Heart right ventricle (tissue), 16 donors: ENCODE results near the gene SUPT4H1. TPM values are rescaled to one million over a fixed set of nuclear protein-coding genes. Genes with fewer than 3 reads are reported as not detected.

ENCODE experiments used
- ATAC-seq, 8 donors: fragments of 200-7000 bp; cut with Tn5 transposase; one replicate each; pipeline ENCODE4 v1.9.1; 2020; ENCODE audit warnings: mild to moderate bottlenecking in 8 of 8, moderate library complexity in 8 of 8, moderate number of reproducible peaks in 1 of 8
- DNase-seq, 2 donors: peaks; one replicate each; pipeline ENCODE4 v3.0.0-alpha.2; 2020
- H3K27ac ChIP-seq, 10 donors: fragments of 200-600 bp; sonication (generic) in 2 of 10; one replicate each; pipeline versions ENCODE4 v1.5.0 to v1.8.0; 2020 to 2022; ENCODE audit warnings: mild to moderate bottlenecking in 3 of 10
- H3K27me3 ChIP-seq, 7 donors: fragments of 200-600 bp; one replicate each; pipeline ENCODE4 v1.8.0; 2021 to 2022; ENCODE audit warnings: mild to moderate bottlenecking in 2 of 7
- H3K36me3 ChIP-seq, 9 donors: fragments of 200-600 bp; sonication (generic) in 1 of 9; one replicate each; pipeline versions ENCODE4 v1.5.0 to v1.8.0; 2020 to 2022; ENCODE audit warnings: mild to moderate bottlenecking in 2 of 9
- H3K4me1 ChIP-seq, 9 donors: fragments of 200-600 bp; sonication (generic) in 1 of 9; one replicate each; pipeline versions ENCODE4 v1.5.0 to v1.8.0; 2020 to 2022; ENCODE audit warnings: mild to moderate bottlenecking in 4 of 9
- H3K4me3 ChIP-seq, 10 donors: fragments of 200-600 bp; sonication (generic) in 2 of 10; one replicate each; pipeline versions ENCODE4 v1.5.0 to v1.8.0; 2020 to 2022; ENCODE audit warnings: mild to moderate bottlenecking in 7 of 10, moderate library complexity in 2 of 10
- H3K9me3 ChIP-seq, 11 donors: fragments of 200-600 bp in 10 of 11; sonication (generic) in 2 of 11; one replicate each; pipeline versions ENCODE4 v1.5.0 to v1.8.0; 2013 to 2022; ENCODE audit warnings: mild to moderate bottlenecking in 2 of 11, control low read depth in 1 of 11, moderate library complexity in 1 of 11
- WGBS, 2 donors: extraction: QIAGEN DNeasy Blood & Tissue Kit; methylation state at CpG; one replicate each; pipeline ENCODE4 v1.1.7; 2013; ENCODE audit warnings: inconsistent platforms in 1 of 2; 5-methylcytosine and 5-hydroxymethylcytosine counted together
- intact Hi-C, 10 donors: fragments of 100-400 bp; cut with DNase I; formaldehyde crosslinking; loops; one replicate each; pipeline versions ENCODE4 v1.11.1 to v1.14.2; 2022
- polyA plus RNA-seq, 2 donors: library from polyadenylated mRNA; stranded (reverse); fragments of 200-250 nt; gene quantifications; one replicate each; pipeline ENCODE4 v1.2.3, GENCODE V29; 2013
- total RNA-seq, 10 donors: library from RNA; stranded (reverse); fragmentation: NEBNext Ultra II Directional in 3 of 10; extraction: Animal tissue kit (Norgen Biotek cat#: 25700) in 3 of 10; gene quantifications; one replicate each; pipeline versions ENCODE4 v1.2.1 to v1.2.4, GENCODE V29; 2021 to 2023
- TF ChIP-seq, protein P1 (sequence below), 9 donors: fragments of 200-600 bp; sonication (generic) in 2 of 9; IDR thresholded peaks; one replicate each; pipeline versions ENCODE4 v1.5.0 to v1.8.0; 2021 to 2022; ENCODE audit warnings: antibody characterized with exemption in 9 of 9, mild to moderate bottlenecking in 5 of 9, moderate library complexity in 1 of 9
- donor health status: Arrhythmogenic right ventricular cardiomyopathy.
- donor health status: ischemic (EF 13 %, LVEDD 7.1; RV severe dilation, severe dysfunction).
- donor health status: healthy with polysubstance abuse.
- donor health status: DM: no; HTN: yes; CAD: no.
- donor health status: DM: no; HTN: no; CAD: no.
- donor health status: ischemic (EF 25% LVEDD 6.9; RV normal size, moderate dysfunction).
- donor health status: ischemic (EF 25% LVEDD 5.7; RV mildly dilated, moderate dysfunction).
- donor health status: healthy.
- donor health status: DM: yes; HTN: yes; CAD: no.
- donor health status: Ischemic cardiomyopathy.
- donor health status: ischemic (EF 35%, LVEDD 5.7; RV mildly dilated, moderate dysfunction).
- donor health status: nonischemic (EF 11% LVEDD 7.7; RV severe dilation, severe dysfunction).
- donor health status: DM: yes; HTN: yes; CAD: no.
- donor health status: PGD.
- donor health status: ischemic (EF 29% LVEDD 5.4; RV normal size, mild dysfunction).
- donor health status: nonischemic (EF 23%, LVEDD 6.1; RV moderate dilation, normal function).

The SUPT4H1 gene
- total and polyA plus RNA-seq, 12 donors = 38.0 to 95.0 (median 59.8) TPM

DNA sequence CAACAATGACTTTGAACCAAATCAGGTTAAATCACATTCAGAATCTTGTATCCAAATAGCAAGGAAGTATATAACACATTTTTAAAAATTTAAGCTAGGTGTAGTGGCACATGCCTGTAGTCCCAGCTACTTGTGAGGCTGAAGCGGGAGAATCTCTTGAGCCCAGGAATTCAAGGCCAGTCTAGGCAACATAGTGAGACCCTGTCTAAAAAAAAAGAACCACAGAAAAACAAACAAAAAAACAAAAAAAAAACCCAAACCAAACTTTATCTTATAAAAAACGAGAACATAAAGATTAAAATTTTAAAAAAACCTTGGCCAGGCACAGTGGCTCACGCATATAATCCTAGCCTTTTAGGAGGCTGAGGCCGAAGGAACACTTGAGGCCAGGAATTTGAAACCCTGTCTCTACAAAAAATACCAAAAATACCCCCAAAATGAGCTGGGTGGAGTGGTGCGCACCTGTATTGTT is 11.6 kb downstream of the SUPT4H1 start:
- ATAC-seq (no peak), DNase-seq (no peak)
- Histone ChIP-seq H3K4me3 (peak overlapping the region in 1 of 10 donors; percentile 82), H3K9me3 (no peaks in the 10 kb centered on the region), H3K36me3 (peaks cover 0 to 20% (median 10%) of the 10 kb centered on the region in 9 donors), H3K27me3 (peaks cover 0 to 17% (median 0%) of the 10 kb centered on the region in 7 donors), H3K27ac (peak overlapping the region in 5 of 10 donors; percentile 9 to 100 (median 69)), H3K4me1 (peaks cover 0 to 93% (median 20%) of the 10 kb centered on the region in 9 donors)
- TF ChIP-seq, protein P1, sequence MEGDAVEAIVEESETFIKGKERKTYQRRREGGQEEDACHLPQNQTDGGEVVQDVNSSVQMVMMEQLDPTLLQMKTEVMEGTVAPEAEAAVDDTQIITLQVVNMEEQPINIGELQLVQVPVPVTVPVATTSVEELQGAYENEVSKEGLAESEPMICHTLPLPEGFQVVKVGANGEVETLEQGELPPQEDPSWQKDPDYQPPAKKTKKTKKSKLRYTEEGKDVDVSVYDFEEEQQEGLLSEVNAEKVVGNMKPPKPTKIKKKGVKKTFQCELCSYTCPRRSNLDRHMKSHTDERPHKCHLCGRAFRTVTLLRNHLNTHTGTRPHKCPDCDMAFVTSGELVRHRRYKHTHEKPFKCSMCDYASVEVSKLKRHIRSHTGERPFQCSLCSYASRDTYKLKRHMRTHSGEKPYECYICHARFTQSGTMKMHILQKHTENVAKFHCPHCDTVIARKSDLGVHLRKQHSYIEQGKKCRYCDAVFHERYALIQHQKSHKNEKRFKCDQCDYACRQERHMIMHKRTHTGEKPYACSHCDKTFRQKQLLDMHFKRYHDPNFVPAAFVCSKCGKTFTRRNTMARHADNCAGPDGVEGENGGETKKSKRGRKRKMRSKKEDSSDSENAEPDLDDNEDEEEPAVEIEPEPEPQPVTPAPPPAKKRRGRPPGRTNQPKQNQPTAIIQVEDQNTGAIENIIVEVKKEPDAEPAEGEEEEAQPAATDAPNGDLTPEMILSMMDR (IDR thresholded peaks at IDR 0.05) = no peak
- 89 to 91% methylated on average over 5 of the region's 5 CpGs for WGBS, 2 donors
- intact Hi-C loops = no loop called here

DNA sequence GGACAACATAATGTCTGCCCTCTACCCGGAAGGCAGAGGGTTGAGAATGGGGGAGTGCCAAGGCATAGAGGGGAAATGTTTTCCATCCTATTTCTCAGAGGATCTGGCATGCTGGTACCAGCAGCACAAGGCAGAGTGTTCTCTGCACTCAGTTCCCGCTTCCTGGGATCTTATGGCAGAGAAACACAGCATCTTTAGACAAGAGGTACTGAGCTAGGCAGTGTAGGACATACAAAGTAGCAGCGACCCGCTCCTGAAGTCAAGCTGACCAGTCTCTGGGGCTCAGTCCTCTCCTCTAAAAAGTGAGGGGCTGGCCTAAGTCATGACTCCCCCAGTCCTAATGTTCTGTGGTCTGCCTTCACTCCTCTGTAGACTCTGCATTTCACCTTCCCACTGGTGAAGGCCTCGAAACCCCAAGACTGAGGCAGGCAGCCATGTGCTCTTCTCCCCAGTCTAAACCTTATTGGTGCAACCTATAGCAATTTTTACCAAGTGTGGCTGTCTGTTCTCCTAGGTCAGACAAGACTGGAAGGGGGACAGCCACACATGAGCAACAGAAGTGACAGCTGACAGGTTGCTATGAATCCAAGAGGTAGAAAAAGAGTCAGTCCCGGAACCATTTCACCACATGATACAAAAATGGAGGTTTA is 12.1 kb downstream of the SUPT4H1 start:
- H3K27me3 ChIP-seq = peaks cover 0 to 17% (median 0%) of the 10 kb centered on the region in 7 donors
- H3K9me3 ChIP-seq = no peaks in the 10 kb centered on the region
- peak overlapping the region in 6 of 10 donors; percentile 13 to 100 (median 68) for H3K27ac ChIP-seq
- H3K4me3 ChIP-seq = peak overlapping the region in 4 of 10 donors; percentile 11 to 82 (median 24)
- 92 to 94% methylated on average over 6 of the region's 6 CpGs for WGBS, 2 donors
- intact Hi-C loops = no loop called here
- DNase-seq (no peak), ATAC-seq (no peak)
- H3K36me3 ChIP-seq = peaks cover 0 to 15% (median 4%) of the 10 kb centered on the region in 9 donors
- H3K4me1 ChIP-seq = peaks cover 0 to 93% (median 20%) of the 10 kb centered on the region in 9 donors
- TF ChIP-seq, protein P1 (IDR thresholded peaks at IDR 0.05) = no peak

DNA sequence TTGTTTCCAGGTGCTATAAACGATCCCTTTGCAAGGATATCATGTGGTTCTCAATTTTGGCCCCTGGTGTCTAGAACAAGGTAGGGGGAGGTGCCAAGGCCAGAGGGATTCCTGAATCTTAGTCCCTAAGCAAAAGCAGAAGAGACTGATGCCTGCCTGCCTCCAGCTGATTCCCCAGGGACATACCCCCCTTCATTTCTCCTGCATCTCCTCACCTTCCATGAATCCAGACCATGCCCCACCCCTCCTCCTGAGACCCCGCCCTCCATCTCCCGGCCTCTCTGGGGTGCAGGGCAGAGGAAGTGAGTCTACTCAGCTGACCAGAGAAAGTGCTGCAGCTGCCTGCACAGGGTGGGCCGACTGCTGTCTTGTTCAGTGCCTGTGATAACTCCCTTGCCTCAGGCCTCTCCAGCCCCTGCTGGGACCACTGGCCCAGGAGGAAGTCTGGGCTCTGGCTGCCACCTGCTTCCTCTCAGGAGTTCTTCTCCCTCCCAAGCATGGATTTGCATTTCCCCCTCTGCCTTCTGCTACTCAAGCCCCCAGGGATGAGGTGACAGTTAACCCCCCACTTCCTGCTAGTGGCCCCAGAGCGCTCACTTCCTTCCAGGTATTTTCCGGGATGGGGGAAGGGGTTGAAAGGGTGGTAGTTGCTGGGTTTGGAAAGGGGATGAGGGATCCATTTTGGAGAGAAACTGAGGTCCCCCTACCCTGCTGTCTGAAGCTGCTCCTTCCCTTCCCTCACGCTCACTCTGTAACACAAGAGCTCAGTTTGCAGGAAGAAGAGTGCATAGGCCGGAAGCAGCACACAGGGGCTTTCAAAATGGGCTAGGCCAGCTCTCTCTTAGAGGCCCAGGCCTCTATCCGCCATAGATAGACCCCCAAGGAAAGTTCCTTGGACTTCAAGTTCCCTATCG is 12.9 kb downstream of the SUPT4H1 start:
- DNase-seq = no peak
- intact Hi-C loops = no loop called here
- 45 to 53% methylated on average over 10 of the region's 10 CpGs for WGBS, 2 donors
- TF ChIP-seq, protein P1 (IDR thresholded peaks at IDR 0.05) = no peak
- Histone ChIP-seq H3K4me3 (peak overlapping the region in 4 of 10 donors; percentile 11 to 82 (median 24)), H3K4me1 (peaks cover 0 to 93% (median 20%) of the 10 kb centered on the region in 9 donors), H3K27me3 (peaks cover 0 to 17% (median 0%) of the 10 kb centered on the region in 7 donors), H3K9me3 (no peaks in the 10 kb centered on the region), H3K27ac (peak overlapping the region in 7 of 10 donors; percentile 6 to 100 (median 69)), H3K36me3 (peaks cover 0 to 7% (median 0%) of the 10 kb centered on the region in 9 donors)
- ATAC-seq = peak in 7 of 8 donors; percentile 30 to 70 (median 59)

DNA sequence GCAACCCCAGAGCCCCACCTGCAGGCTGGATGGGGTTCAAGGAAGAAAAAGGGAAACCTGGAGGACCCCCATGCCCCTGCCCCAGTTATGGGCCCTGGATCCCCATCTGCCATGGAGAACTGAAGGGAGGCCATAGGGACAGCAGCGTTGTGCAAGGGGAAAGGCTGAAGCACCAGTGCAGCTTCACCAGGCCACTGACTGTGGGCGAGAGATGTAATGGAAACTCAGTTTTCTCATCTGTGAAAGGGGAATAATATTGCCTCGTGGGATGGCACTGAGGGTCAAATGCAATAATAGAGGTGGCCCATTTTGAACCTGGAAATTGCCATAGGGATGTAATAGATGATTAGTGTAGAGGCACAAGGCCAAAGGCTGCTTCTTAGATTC is 13.6 kb downstream of the SUPT4H1 start:
- WGBS, 2 donors = 85 to 87% methylated on average over 3 of the region's 3 CpGs
- Histone ChIP-seq H3K4me3 (peak overlapping the region in 2 of 10 donors; percentile 21 to 82), H3K36me3 (peaks cover 0 to under 1% (median 0%) of the 10 kb centered on the region in 9 donors), H3K27me3 (peaks cover 0 to 17% (median 0%) of the 10 kb centered on the region in 7 donors), H3K27ac (peak overlapping the region in 7 of 10 donors; percentile 6 to 100 (median 71)), H3K9me3 (no peaks in the 10 kb centered on the region), H3K4me1 (peaks cover 0 to 93% (median 20%) of the 10 kb centered on the region in 9 donors)
- intact Hi-C loops = no loop called here
- ATAC-seq (no peak), DNase-seq (no peak)
- TF ChIP-seq, protein P1 (IDR thresholded peaks at IDR 0.05) = no peak
